Lower leg skin (tissue), 4 donors: Measurements from ENCODE around the gene CWC27. TPM values are rescaled to one million over a fixed set of nuclear protein-coding genes. Genes with fewer than 3 reads are reported as not detected.

ENCODE experiments used
- DNase-seq, 2 donors: peaks; one replicate each; pipeline ENCODE4 v3.0.0-alpha.2; 2019; ENCODE audit warnings: low spot score in 2 of 2
- H3K4me3 ChIP-seq: fragments of 200-600 bp; sonication (generic); 2 replicates; pipeline ENCODE4 v1.5.1; 2017; ENCODE audit warnings: mild to moderate bottlenecking, low read depth; ENCODE audit not compliant: poor library complexity, severe bottlenecking
- CTCF ChIP-seq, 3 donors: fragments of 450-650 bp; IDR thresholded peaks; one replicate each; pipeline ENCODE4 v1.5.1; 2016; ENCODE audit warnings: antibody characterized with exemption in 3 of 3, mild to moderate bottlenecking in 3 of 3, moderate library complexity in 2 of 3
- POLR2A ChIP-seq, 2 donors: fragments of 450-650 bp; IDR thresholded peaks; one replicate each; pipeline ENCODE4 v1.6.1; 2016 to 2017; ENCODE audit warnings: antibody characterized with exemption in 2 of 2, mild to moderate bottlenecking in 1 of 2, moderate library complexity in 1 of 2
- WGBS, 2 donors: methylation state at CpG; one replicate each; pipeline ENCODE4 v1.1.5; 2018; 5-methylcytosine and 5-hydroxymethylcytosine counted together
- intact Hi-C: fragments of 100-400 bp; cut with DNase I; formaldehyde crosslinking; loops from one replicate; pipeline ENCODE4 v1.15.0; 2023; ENCODE audit warnings: low total_unique reads
- total RNA-seq, 4 donors: library from RNA; depleted of rRNA; stranded (reverse); fragments of >200 nt; gene quantifications; one replicate each; pipeline ENCODE4 v1.1.0, GENCODE V29; 2016

Gene CWC27
- total RNA-seq, 4 donors from 2014 or later: 10.3 to 17.8 (median 13.7) TPM

GRCh38 chr5:65020492-65020891 lies 251.8 kb downstream of the CWC27 start:
- intact Hi-C loops: no loop called here
- DNase-seq: no peak
- no peak for TF ChIP-seq CTCF (IDR thresholded peaks at IDR 0.05)
- no peak for TF ChIP-seq POLR2A (IDR thresholded peaks at IDR 0.05)
- no peak overlapping the region for H3K4me3 ChIP-seq

- intact Hi-C loops: no loop called here
- no peak overlapping the region for H3K4me3 ChIP-seq
- DNase-seq: no peak
- WGBS, 2 donors: 69 to 80% methylated on average over 1 of the region's 1 CpG
- TF ChIP-seq POLR2A (IDR thresholded peaks at IDR 0.05) (no peak), CTCF (IDR thresholded peaks at IDR 0.05) (no peak)
Observed at GRCh38 chr5:65021527-65022226, 252.9 kb downstream of the CWC27 start.

GRCh38 chr5:65022932-65023331 lies 254.2 kb downstream of the CWC27 start:
- TF ChIP-seq CTCF (IDR thresholded peaks at IDR 0.05) (no peak), POLR2A (IDR thresholded peaks at IDR 0.05) (no peak)
- DNase-seq: no peak
- H3K4me3 ChIP-seq: no peak overlapping the region
- intact Hi-C loops: no loop called here

- 92 to 95% methylated on average over 1 of the region's 1 CpG for WGBS, 2 donors
- H3K4me3 ChIP-seq: no peak overlapping the region
- TF ChIP-seq POLR2A (IDR thresholded peaks at IDR 0.05): no peak
- no peak for TF ChIP-seq CTCF (IDR thresholded peaks at IDR 0.05)
- intact Hi-C loops: no loop called here
- no peak for DNase-seq
Observed at GRCh38 chr5:65024681-65025080, 256.0 kb downstream of the CWC27 start.

GRCh38 chr5:65026816-65027548 lies 258.3 kb downstream of the CWC27 start:
- intact Hi-C loops: no loop called here
- no peak for TF ChIP-seq CTCF (IDR thresholded peaks at IDR 0.05)
- TF ChIP-seq POLR2A (IDR thresholded peaks at IDR 0.05): no peak
- WGBS, 2 donors: 67 to 69% methylated on average over 3 of the region's 3 CpGs
- H3K4me3 ChIP-seq: no peak overlapping the region
- no peak for DNase-seq
